Left cardiac atrium (tissue), 4 donors: ENCODE data around the gene AP3B1. TPM values are rescaled to one million over a fixed set of nuclear protein-coding genes. Genes with fewer than 3 reads are reported as not detected.
"Not testable (repeated sequence)": the region's sequence is repeated elsewhere in the genome, so short reads cannot be mapped to it uniquely, and the experiment has no call there.

ENCODE experiments used
- ATAC-seq, 2 donors: fragments of 200-7000 bp; cut with Tn5 transposase; one replicate each; pipeline ENCODE4 v1.9.1; 2020; ENCODE audit warnings: mild to moderate bottlenecking in 2 of 2, moderate library complexity in 2 of 2
- DNase-seq: peaks from one replicate; pipeline ENCODE4 v3.0.0-alpha.2; 2020
- intact Hi-C, 2 donors: fragments of 100-400 bp; cut with DNase I; formaldehyde crosslinking; loops; one replicate each; pipeline versions ENCODE4 v1.14.1 to v1.15.1; 2022 to 2023
- total RNA-seq, 2 donors: library from RNA; stranded (reverse); fragmentation: NEBNext Ultra II Directional; extraction: Animal tissue kit (Norgen Biotek cat#: 25700); gene quantifications; one replicate each; pipeline ENCODE4 v1.2.1, GENCODE V29; 2021
- donor health status: DM: no; HTN: yes; CAD: no.
- donor health status: DM: no; HTN: yes; CAD: no; lungs with severe emphysema.
- donor health status: DM: yes; HTN: yes; CAD: no.
- donor health status: Dilated cardiomyopathy.

AP3B1 gene
- total RNA-seq, 2 donors from 2014 or later = 25.3 to 32.7 TPM

DNA sequence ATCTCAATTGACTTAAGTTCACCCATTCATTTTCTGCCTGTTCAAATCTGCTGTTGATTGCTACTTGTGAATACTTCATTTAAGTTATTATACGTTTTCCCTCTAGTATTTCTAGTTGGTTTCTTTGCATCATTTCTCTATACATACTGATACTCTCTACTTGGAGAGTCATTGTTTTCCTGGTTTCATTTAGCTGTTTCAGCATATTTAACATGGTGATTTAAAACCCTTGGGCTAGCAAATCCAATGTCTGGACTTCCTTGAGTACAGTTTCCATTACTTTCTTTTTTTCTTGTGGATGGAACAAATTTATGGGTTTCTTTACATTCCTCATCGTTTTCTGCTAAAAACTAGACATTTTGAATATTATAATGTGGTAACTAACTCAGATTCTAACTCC is 90.7 kb downstream of the AP3B1 start:
- DNase-seq (no peak), ATAC-seq (no peak)

DNA sequence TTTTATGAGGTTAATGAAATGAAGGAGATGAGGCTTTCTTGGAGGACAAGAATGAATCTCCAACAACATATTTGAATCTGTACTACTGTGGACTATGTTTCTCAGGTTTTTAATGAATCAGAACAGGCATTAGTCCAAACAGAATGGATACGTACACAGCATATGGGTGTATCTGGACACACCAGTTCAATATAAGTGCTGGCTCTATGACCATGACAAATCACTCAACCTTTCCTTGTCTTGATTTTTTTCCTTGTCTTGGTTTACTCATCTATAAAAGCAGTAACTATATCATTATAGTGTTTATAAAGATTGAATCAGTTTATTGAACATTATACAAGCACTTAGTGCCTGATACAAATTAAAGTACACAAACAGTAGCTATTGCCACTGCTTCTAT is 104.1 kb downstream of the AP3B1 start:
- DNase-seq = no peak
- intact Hi-C loops = no loop called here
- no peak for ATAC-seq

More for the DNA sequence above, 90.7 kb downstream of the AP3B1 start:
- intact Hi-C loops = no loop called here

DNA sequence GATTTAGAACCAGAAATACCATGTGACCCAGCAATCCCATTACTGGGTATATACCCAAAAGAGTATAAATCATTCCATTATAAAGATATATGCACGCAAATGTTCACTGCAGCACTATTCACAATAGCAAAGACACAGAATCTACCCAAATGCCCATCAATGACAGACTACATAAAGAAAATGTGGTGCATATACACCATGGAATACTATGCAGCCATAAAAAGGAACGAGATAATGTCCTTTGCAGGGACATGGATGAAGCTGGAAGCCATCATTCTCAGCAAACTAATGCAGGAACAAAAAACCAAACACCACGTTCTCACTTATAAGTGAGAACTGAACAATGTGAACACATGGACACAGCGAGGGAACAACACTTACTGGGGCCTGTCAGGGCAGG is 105.8 kb downstream of the AP3B1 start:
- ATAC-seq, DNase-seq, intact Hi-C loops: not testable (repeated sequence)

GRCh38 chr5:78187172-78187571 is 107.3 kb downstream of the AP3B1 start:
- ATAC-seq (no peak), DNase-seq (no peak)
- intact Hi-C loops = no loop called here

GRCh38 chr5:78182838-78183237 is 111.7 kb downstream of the AP3B1 start:
- intact Hi-C loops = no loop called here
- no peak for DNase-seq
- ATAC-seq = no peak

GRCh38 chr5:78178356-78178755 is 116.1 kb downstream of the AP3B1 start:
- intact Hi-C loops = no loop called here
- ATAC-seq = no peak

DNA sequence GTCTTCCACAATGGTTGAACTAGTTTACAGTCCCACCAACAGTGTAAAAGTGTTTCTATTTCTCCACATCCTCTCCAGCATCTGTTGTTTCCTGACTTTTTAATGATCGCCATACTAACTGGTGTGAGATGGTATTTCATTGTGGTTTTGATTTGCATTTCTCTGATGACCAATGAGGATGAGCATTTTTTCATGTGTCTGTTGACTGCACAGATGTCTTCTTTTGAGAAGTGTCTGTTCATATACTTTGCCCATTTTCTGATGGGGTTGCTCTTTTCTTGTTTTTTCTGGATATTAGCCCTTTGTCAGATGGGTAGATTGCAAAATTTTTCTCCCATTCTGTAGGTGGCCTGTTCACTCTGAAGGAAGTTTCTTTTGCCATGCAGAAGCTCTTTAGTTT is 124.2 kb downstream of the AP3B1 start:
- intact Hi-C loops, ATAC-seq, DNase-seq: not testable (repeated sequence)

More at GRCh38 chr5:78178356-78178755, 116.1 kb downstream of the AP3B1 start:
- no peak for DNase-seq

- intact Hi-C loops = loop anchor here in 1 of 2 donors (10.0 kb wide), 1 partner anchor 1088 kb away; no protein-coding TSS in a partner anchor
- DNase-seq = no peak
- no peak for ATAC-seq
Measured at GRCh38 chr5:78162253-78162862, 132.1 kb downstream of the AP3B1 start.

DNA sequence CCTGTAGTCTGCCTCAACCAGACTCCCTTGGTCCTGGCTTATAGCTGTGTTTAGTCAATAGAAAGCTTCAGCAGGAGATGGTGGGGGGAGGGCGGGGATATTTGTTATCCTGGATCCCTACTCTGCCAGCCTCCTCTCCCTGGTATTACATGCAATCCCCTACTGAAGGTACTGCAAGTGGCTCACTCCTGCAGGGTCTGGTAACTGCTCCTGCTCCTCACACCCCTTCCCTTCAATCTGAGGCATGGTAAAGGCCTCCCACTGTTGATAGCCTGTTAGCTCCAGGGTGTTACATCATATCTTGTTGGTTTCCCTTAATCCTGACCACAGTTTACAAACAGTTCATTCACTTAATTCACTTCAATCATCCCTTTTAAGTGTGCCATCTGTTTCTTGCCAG is 137.5 kb downstream of the AP3B1 start:
- ATAC-seq = no peak
- intact Hi-C loops = no loop called here
- DNase-seq = no peak

DNA sequence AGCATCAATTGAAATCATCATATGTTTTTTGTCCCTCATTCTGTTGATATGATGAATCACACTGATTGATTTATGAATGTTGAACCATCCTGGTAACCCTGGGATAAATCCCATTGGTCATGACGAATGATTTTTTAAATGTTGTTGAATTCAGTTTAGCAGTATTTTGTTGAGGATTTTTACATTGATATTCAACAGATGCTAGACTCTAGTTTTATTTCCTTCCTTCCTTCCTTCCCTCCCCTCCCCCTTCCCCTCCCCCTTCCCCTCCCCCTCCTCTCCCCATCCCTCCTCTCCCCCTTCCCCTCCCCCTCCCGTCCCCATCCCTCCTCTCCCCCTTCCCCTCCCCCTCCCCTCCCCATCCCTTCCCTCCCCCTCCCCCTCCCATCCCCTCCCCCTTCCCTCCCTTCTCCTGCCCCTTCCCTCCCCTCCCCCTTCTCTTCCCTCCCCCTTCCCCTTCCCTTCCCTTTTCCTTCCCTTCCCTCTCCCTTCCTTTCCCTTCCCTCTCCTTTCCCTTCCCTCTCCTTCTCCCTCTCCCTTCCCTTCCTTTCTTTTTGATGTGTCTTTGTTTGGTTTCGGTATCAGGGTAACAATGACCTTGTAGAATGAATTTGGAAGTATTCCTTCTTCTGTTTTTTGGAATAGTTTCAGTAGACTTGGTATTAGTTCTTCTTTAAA is 142.8 kb downstream of the AP3B1 start:
- ATAC-seq (no peak), DNase-seq (no peak)
- intact Hi-C loops = no loop called here

- intact Hi-C loops = no loop called here
- ATAC-seq (no peak), DNase-seq (no peak)
Measured at GRCh38 chr5:78137290-78137689, 157.2 kb downstream of the AP3B1 start.

DNA sequence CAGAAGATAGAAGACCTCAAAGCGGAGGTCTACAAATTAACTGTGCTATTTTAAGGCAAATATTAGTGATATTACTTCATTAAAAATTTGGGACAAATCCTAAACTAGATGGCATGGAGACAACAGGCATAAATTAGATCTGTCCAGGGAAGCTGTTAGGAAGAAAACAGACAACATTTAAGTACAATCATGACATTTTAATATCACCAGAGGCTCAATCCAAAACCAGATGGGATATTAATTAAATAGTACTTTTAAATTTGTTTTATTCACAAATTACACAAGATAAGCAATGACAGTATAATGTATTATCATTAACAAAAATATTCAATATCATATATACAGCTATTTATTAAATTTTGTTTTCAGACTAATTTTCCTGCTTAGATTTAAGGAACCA is 161.1 kb downstream of the AP3B1 start:
- no peak for ATAC-seq
- intact Hi-C loops = no loop called here
- DNase-seq = no peak

- intact Hi-C loops = no loop called here
- no peak for ATAC-seq
- no peak for DNase-seq
Measured at GRCh38 chr5:78132507-78132906, 162.0 kb downstream of the AP3B1 start.

GRCh38 chr5:78129597-78129996 is 164.9 kb downstream of the AP3B1 start:
- ATAC-seq = no peak
- intact Hi-C loops = no loop called here
- no peak for DNase-seq

DNA sequence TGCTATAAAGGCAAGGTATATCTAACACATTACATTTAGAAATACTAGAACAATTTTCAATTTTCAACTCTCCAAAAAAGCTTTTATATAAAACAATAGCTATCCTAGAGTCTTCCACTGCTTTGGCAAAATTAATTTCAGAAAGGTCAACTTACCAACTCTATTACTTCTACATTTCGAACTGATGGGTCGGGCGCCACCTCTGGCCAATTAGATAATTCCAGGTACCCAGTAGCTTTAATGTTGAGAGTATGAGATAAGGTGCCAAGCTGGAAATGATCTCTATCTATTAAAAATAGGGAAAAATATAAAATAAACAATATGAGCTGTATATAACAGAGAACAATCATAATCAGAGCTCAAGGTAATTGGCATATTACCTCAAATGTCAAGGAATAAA is 166.6 kb downstream of the AP3B1 start:
- intact Hi-C loops = no loop called here
- DNase-seq (no peak), ATAC-seq (no peak)

GRCh38 chr5:78126536-78126935 is 168.0 kb downstream of the AP3B1 start:
- no peak for DNase-seq
- no peak for ATAC-seq
- intact Hi-C loops = no loop called here

DNA sequence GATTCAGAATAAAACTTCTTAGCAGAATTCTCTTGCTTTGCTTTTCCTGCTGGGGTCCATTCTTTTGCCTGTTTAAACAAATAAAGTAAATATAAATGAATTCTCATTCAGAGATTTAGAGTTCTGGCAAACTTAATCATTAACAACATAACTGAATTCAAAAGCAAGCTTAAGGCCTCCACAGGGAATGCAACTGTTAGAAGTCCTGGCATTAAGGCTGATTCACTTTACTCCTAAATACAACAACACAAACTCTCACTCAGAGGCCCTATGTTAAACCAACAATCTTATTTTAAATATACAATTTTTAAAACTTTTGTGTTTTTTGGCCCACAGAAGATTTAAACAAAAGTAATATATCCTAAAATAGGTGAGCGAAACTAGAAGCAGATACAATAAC is 178.3 kb downstream of the AP3B1 start:
- ATAC-seq (no peak), DNase-seq (no peak)
- intact Hi-C loops = no loop called here

DNA sequence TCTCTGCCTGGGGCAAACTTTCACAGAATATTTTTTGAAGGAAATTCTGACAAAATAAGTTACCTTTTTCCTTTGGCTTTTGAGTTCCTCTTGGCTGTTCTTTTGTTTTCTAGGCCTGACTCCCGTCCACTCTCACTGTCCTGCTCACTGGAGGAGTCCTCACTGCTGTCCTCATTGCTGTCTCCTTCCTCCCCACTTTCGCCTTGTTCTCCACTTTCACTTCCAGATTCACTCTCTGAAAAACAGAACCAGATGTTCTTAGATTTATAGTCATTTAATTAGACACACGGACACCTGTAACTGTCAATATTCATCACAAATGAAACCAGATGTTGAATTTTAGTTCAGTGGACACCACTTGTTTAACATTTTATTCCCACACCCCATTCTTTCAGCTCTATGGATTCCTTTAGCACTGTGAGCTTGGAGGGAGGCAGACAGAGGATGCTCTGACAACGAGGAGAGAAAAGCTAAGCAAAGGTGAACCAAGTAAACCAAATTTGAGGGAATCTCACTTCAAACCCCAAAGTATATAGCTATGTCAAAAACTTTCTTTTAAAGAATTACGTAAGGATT is 180.7 kb downstream of the AP3B1 start:
- ATAC-seq (no peak), DNase-seq (no peak)
- intact Hi-C loops = no loop called here

GRCh38 chr5:78112931-78113330 is 181.6 kb downstream of the AP3B1 start:
- DNase-seq (no peak), ATAC-seq (no peak)
- intact Hi-C loops = no loop called here

- intact Hi-C loops = no loop called here
- ATAC-seq (no peak), DNase-seq (no peak)
Measured at GRCh38 chr5:78109891-78110324, 184.6 kb downstream of the AP3B1 start.

- intact Hi-C loops = no loop called here
- no peak for ATAC-seq
- no peak for DNase-seq
Measured at GRCh38 chr5:78108564-78108963, 185.9 kb downstream of the AP3B1 start.
